GM21723 (cell line): ENCODE measurements around the gene SPEF1.

Experiments
- ATAC-seq: cut with Tn5 transposase; IDR thresholded peaks from one replicate; pipeline ENCODE4 v1.9.1; 2021; ENCODE audit warnings: mild to moderate bottlenecking, moderate library complexity; ENCODE audit not compliant: unreplicated experiment

SPEF1 gene

GRCh38 chr20:3767427-3768341 lies 13.6 kb downstream of the SPEF1 start, which contains the start of gene ADISSP:
Gene ADISSP, minus strand, starts transcription at chr20:3767753. Its CDS starts 7,653 bp downstream, at chr20:3760100.
- ATAC-seq = peak; percentile 94

- ATAC-seq = no peak
These were observed 14.2 kb downstream of the SPEF1 start for GRCh38 chr20:3767110-3767426.

- ATAC-seq = no peak
These were observed 14.7 kb downstream of the SPEF1 start for GRCh38 chr20:3766422-3767109.

GRCh38 chr20:3765171-3765882 lies 15.9 kb downstream of the SPEF1 start:
- no peak for ATAC-seq

GRCh38 chr20:3764659-3765058 lies 16.6 kb downstream of the SPEF1 start:
- ATAC-seq = no peak

GRCh38 chr20:3763671-3764601 lies 17.3 kb downstream of the SPEF1 start:
- ATAC-seq = no peak

- ATAC-seq = no peak
These were observed 20.4 kb downstream of the SPEF1 start for GRCh38 chr20:3760655-3761348.

GRCh38 chr20:3759884-3760283 lies 21.4 kb downstream of the SPEF1 start:
- no peak for ATAC-seq

- ATAC-seq = no peak
These were observed 21.9 kb downstream of the SPEF1 start for GRCh38 chr20:3759316-3759823.

- ATAC-seq = no peak
These were observed 22.7 kb downstream of the SPEF1 start for GRCh38 chr20:3758566-3758965.

- ATAC-seq = no peak
These were observed 24.0 kb downstream of the SPEF1 start for GRCh38 chr20:3757268-3757667.

- no peak for ATAC-seq
These were observed 25.3 kb downstream of the SPEF1 start for GRCh38 chr20:3755814-3756480.

GRCh38 chr20:3755269-3755668 lies 26.0 kb downstream of the SPEF1 start:
- ATAC-seq = no peak

- ATAC-seq = no peak
These were observed 27.0 kb downstream of the SPEF1 start for GRCh38 chr20:3754276-3754630.

- no peak for ATAC-seq
These were observed 27.6 kb downstream of the SPEF1 start for GRCh38 chr20:3753501-3754275.

- ATAC-seq = no peak
These were observed 28.1 kb downstream of the SPEF1 start for GRCh38 chr20:3753098-3753497.

GRCh38 chr20:3752386-3752759 lies 28.9 kb downstream of the SPEF1 start:
- no peak for ATAC-seq

- no peak for ATAC-seq
These were observed 29.4 kb downstream of the SPEF1 start for GRCh38 chr20:3751675-3752385.
